A673 (cell line): ENCODE measurements around the gene SLC38A9. TPM values are rescaled to one million over a fixed set of nuclear protein-coding genes. Genes with fewer than 3 reads are reported as not detected.

Experiments used
- BruUV-seq: library from RNA; stranded (reverse); fragments of 400-500 nt; replicated peaks from 2 replicates; lab custom pipeline; 2021; lab: Mats Ljungman, UMichigan
- CTCF ChIA-PET: fragments of 300-600 bp; sonication (Branson Sonifier 250); formaldehyde crosslinking; loops from one replicate; lab custom pipeline; 2022; ENCODE audit warnings: antibody characterized with exemption; lab: Charles Lee
- POLR2A ChIA-PET: fragments of 300-600 bp; sonication (Branson Sonifier 250); formaldehyde crosslinking; loops from one replicate; lab custom pipeline; 2022; ENCODE audit warnings: antibody characterized with exemption; ENCODE audit not compliant: low non-redundant PET; lab: Charles Lee
- DNase-seq: peaks from one replicate; pipeline ENCODE4 v3.0.0-alpha.2; 2015; ENCODE audit warnings: low spot score
- H3K27ac ChIP-seq: fragments of 200-600 bp; sonication (generic); 2 replicates; pipeline ENCODE4 v1.5.1; 2016; ENCODE audit warnings: mixed run types, low read depth, mild to moderate bottlenecking, mixed read lengths, antibody characterized with exemption, low read length; ENCODE audit not compliant: poor library complexity, severe bottlenecking
- H3K27me3 ChIP-seq: fragments of 200-600 bp; sonication (generic); replicated peaks from 2 replicates; pipeline ENCODE4 v1.6.1; 2017; ENCODE audit warnings: mixed run types, low read depth, mild to moderate bottlenecking, mixed read lengths, antibody characterized with exemption, low read length; ENCODE audit not compliant: insufficient read depth, poor library complexity
- H3K36me3 ChIP-seq: fragments of 200-600 bp; sonication (generic); 2 replicates; pipeline ENCODE4 v1.6.1; 2016; ENCODE audit warnings: mixed run types, mild to moderate bottlenecking, mixed read lengths, antibody characterized with exemption, low read length; ENCODE audit not compliant: insufficient read depth, poor library complexity, severe bottlenecking
- H3K4me1 ChIP-seq: fragments of 200-600 bp; sonication (generic); 2 replicates; pipeline ENCODE4 v1.6.1; 2017; ENCODE audit warnings: mixed run types, mild to moderate bottlenecking, mixed read lengths, antibody characterized with exemption, low read length; ENCODE audit not compliant: insufficient read depth, poor library complexity, severe bottlenecking
- H3K4me3 ChIP-seq: fragments of 200-600 bp; sonication (generic); 2 replicates; pipeline ENCODE4 v1.5.1; 2016; ENCODE audit warnings: low read depth, mixed run types, mild to moderate bottlenecking, mixed read lengths, low read length; ENCODE audit not compliant: poor library complexity, severe bottlenecking
- H3K9me3 ChIP-seq: fragments of 200-600 bp; sonication (generic); 2 replicates; pipeline ENCODE4 v1.6.1; 2016; ENCODE audit warnings: mixed run types, low read depth, mild to moderate bottlenecking, mixed read lengths, antibody characterized with exemption, low read length; ENCODE audit not compliant: poor library complexity, severe bottlenecking
- CTCF ChIP-seq: fragments of 300-800, 200-600 bp; sonication (generic); conservative IDR thresholded peaks from 2 replicates; pipeline ENCODE4 v1.5.1; 2017; ENCODE audit warnings: low read depth, mild to moderate bottlenecking, antibody characterized with exemption, low read length, moderate library complexity, mixed read lengths
- EZH2 ChIP-seq: fragments of 200-600 bp; sonication (generic); IDR thresholded peaks from 2 replicates; pipeline ENCODE4 v1.6.1; 2017; ENCODE audit warnings: borderline replicate concordance, low read depth, mild to moderate bottlenecking, mixed read lengths, antibody characterized with exemption, low read length; ENCODE audit not compliant: poor library complexity, severe bottlenecking
- intact Hi-C: fragments of 100-400 bp; cut with micrococcal nuclease; formaldehyde crosslinking; loops from one replicate; pipeline ENCODE4 v1.10.0; 2022; ENCODE audit not compliant: unreplicated experiment
- total RNA-seq: library from RNA; stranded (reverse); gene quantifications from 2 replicates; pipeline ENCODE4 v1.2.3, GENCODE V29; 2021

The SLC38A9 gene
- total RNA-seq, 1 experiment from 2014 or later, result 22.1 TPM

GRCh38 chr5:55691265-55692105 is 20.6 kb downstream of the SLC38A9 start:
- Histone ChIP-seq H3K36me3 (no peaks in the 10 kb centered on the region), H3K4me1 (no peaks in the 10 kb centered on the region), H3K4me3 (no peak overlapping the region), H3K27ac (no peak overlapping the region), H3K9me3 (no peaks in the 10 kb centered on the region), H3K27me3 (no peaks in the 10 kb centered on the region)
- BruUV-seq, result no TSS peak
- DNase-seq, result peak; percentile 77
- TF ChIP-seq EZH2 (no peak), CTCF (peak; percentile 74)
- ChIA-PET CTCF (interaction anchor here (1.1 to 1.4 kb wide), 4 partner anchors 285 to 519 kb away, joined by 3 to 6 read pairs (median 4); no protein-coding TSS in a partner anchor), POLR2A (interaction anchor here (0.6 kb wide), 1 partner anchor 319 kb away, joined by 3 read pairs; no protein-coding TSS in a partner anchor)
- intact Hi-C loops, result loop anchor here (2.0 to 5.0 kb wide), 5 partner anchors 285 to 519 kb away; partner anchors contain the start of genes CDC20B and MCIDAS

- ChIA-PET POLR2A (no interaction called here), CTCF (no interaction called here)
- no peak for TF ChIP-seq EZH2
- Histone ChIP-seq H3K4me1 (no peaks in the 10 kb centered on the region), H3K27me3 (no peaks in the 10 kb centered on the region), H3K27ac (no peak overlapping the region), H3K9me3 (no peaks in the 10 kb centered on the region), H3K4me3 (no peak overlapping the region), H3K36me3 (no peaks in the 10 kb centered on the region)
- intact Hi-C loops, result no loop called here
- no TSS peak for BruUV-seq
- no peak for DNase-seq
Observed at GRCh38 chr5:55682071-55682470, 30.1 kb downstream of the SLC38A9 start.

GRCh38 chr5:55681301-55681700 is 30.8 kb downstream of the SLC38A9 start:
- TF ChIP-seq CTCF (no peak), EZH2 (no peak)
- POLR2A ChIA-PET, result no interaction called here
- Histone ChIP-seq H3K9me3 (no peaks in the 10 kb centered on the region), H3K27ac (no peak overlapping the region), H3K27me3 (no peaks in the 10 kb centered on the region), H3K36me3 (no peaks in the 10 kb centered on the region), H3K4me1 (no peaks in the 10 kb centered on the region), H3K4me3 (no peak overlapping the region)
- DNase-seq, result no peak
- CTCF ChIA-PET, result no interaction called here
- intact Hi-C loops, result no loop called here
- BruUV-seq, result no TSS peak
